NT2/D1 (cell line): ENCODE data around the gene ARHGAP42.
A peak's percentile ranks its signal among the peaks of the same experiment; 100 is the strongest.

Experiments used
- DNase-seq: peaks from one replicate; pipeline ENCODE4 v3.0.0-alpha.2; 2011; ENCODE audit warnings: low read depth, low spot score
- H3K27me3 ChIP-seq: 2 replicates; pipeline ENCODE4 v1.6.0; 2011; ENCODE audit warnings: mild to moderate bottlenecking; ENCODE audit not compliant: insufficient read length, insufficient read depth
- H3K36me3 ChIP-seq: 2 replicates; pipeline ENCODE4 v1.6.1; 2011; ENCODE audit warnings: mild to moderate bottlenecking, low read length, mixed read lengths; ENCODE audit not compliant: insufficient read depth, insufficient read length
- H3K4me1 ChIP-seq: 2 replicates; pipeline ENCODE4 v1.5.1; 2011; ENCODE audit not compliant: insufficient read depth, insufficient read length
- H3K4me3 ChIP-seq: 2 replicates; pipeline ENCODE4 v1.5.1; 2011; ENCODE audit warnings: low read depth; ENCODE audit not compliant: insufficient read length
- H3K9ac ChIP-seq: 2 replicates; pipeline ENCODE4 v1.6.0; 2011; ENCODE audit warnings: low read depth; ENCODE audit not compliant: insufficient read length
- H3K9me3 ChIP-seq: 2 replicates; pipeline ENCODE4 v1.5.1; 2011; ENCODE audit warnings: mild to moderate bottlenecking, low read length; ENCODE audit not compliant: insufficient read depth
- SUZ12 ChIP-seq: IDR thresholded peaks from 2 replicates; pipeline ENCODE4 v1.6.1; 2011; ENCODE audit not compliant: insufficient read length, insufficient read depth; ENCODE audit errors: extremely low read depth
- YY1 ChIP-seq: IDR thresholded peaks from 2 replicates; pipeline ENCODE4 v1.6.1; 2011; ENCODE audit not compliant: insufficient read length, insufficient read depth
- ZNF274 ChIP-seq: IDR thresholded peaks from 2 replicates; pipeline ENCODE4 v1.6.1; 2011; ENCODE audit warnings: mild to moderate bottlenecking, low read depth, low read length

Gene ARHGAP42

DNA sequence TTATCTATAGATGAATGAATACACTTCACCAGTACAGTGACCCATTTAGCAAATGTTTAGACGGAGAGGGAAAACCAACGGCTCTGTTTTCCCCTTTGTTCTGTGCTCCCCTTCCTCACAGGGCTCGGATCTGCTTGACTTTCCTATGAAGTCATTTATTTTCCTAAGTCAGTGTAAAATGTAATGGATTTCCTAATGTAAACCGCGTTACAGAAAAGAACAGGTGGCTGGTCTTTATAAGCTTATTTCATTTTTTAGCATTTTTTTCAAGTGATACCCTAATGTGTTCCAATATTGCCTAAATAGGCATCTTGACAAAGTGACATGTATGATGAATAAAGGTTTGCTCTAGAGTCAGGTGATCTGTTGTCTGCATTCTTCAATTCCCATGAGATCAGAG, 235.0 kb downstream of the ARHGAP42 start:
- Histone ChIP-seq H3K9ac (no peak overlapping the region), H3K36me3 (no peaks in the 10 kb centered on the region), H3K27me3 (no peaks in the 10 kb centered on the region), H3K4me1 (no peaks in the 10 kb centered on the region), H3K9me3 (no peaks in the 10 kb centered on the region), H3K4me3 (no peak overlapping the region)
- DNase-seq, result no peak
- TF ChIP-seq ZNF274 (no peak), SUZ12 (no peak), YY1 (no peak)

DNA sequence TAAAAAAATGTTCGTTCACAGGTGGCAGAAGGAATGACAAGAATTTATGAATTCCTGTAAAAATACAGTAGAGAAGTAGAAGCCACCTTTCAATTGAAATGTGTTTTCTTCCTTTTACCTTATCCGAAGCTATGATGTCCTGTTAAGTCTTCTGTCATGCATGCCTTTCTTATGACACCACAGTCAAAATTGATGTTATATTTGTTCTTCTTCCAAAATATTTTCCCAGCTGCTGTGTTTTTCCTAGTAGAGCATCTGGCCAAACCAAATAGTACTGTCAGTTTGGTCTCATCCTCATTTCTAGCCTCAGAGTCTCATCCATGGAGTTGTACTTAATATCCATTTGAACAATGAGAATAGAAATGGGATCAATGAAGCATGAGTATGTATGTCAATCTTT, 236.5 kb downstream of the ARHGAP42 start:
- TF ChIP-seq ZNF274, result no peak
- DNase-seq, result no peak
- Histone ChIP-seq H3K4me1 (no peaks in the 10 kb centered on the region), H3K9ac (no peak overlapping the region), H3K9me3 (no peaks in the 10 kb centered on the region), H3K36me3 (no peaks in the 10 kb centered on the region), H3K27me3 (no peaks in the 10 kb centered on the region), H3K4me3 (no peak overlapping the region)

DNA sequence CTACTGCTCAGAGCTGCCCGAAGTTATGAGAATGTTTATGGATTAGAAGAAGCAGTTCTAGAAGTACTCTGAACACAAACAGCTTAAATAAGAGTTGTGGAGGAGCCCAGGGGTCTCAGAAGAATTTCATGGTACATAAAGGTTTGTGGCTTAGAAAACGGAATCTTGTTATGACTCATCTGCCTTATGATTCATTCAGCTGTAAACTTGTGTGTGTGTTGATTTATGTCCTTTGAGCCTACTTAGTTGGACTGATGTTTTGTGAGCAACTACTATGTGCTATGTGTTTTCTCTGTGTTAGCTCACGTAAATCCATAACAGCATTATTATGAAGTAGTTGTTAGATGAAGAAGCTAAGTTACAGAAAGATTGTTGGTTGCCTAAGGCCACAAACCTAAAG, 238.8 kb downstream of the ARHGAP42 start:
- H3K9me3 ChIP-seq, result no peaks in the 10 kb centered on the region
- DNase-seq, result no peak
- H3K9ac ChIP-seq, result no peak overlapping the region
- no peaks in the 10 kb centered on the region for H3K4me1 ChIP-seq
- H3K4me3 ChIP-seq, result no peak overlapping the region
- no peaks in the 10 kb centered on the region for H3K36me3 ChIP-seq
- no peaks in the 10 kb centered on the region for H3K27me3 ChIP-seq
- TF ChIP-seq SUZ12, result no peak
- no peak for TF ChIP-seq YY1
- TF ChIP-seq ZNF274, result no peak

DNA sequence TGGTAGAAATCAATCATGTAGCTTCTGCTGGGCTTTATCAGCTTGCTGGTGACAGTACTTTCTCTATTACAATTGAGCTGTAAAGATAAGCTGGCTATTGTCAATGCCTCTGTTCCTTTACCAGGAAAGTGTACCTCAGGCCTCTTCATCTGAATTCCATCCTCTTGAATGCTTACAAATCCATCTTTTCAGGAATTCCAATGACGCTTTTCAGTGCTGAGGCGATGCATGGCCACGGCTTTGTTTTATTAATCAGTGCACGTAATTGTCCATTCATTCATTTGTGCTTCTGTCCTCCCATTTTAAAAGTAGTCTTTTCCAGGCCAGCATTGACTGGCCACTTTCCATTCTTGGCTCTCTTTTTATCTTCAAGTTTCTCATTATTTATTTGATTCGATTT, 240.5 kb downstream of the ARHGAP42 start:
- no peaks in the 10 kb centered on the region for H3K9me3 ChIP-seq
- no peak for DNase-seq
- H3K4me1 ChIP-seq, result no peaks in the 10 kb centered on the region
- no peaks in the 10 kb centered on the region for H3K27me3 ChIP-seq
- no peaks in the 10 kb centered on the region for H3K36me3 ChIP-seq
- no peak for TF ChIP-seq YY1
- no peak for TF ChIP-seq SUZ12
- TF ChIP-seq ZNF274, result no peak
- no peak overlapping the region for H3K9ac ChIP-seq
- no peak overlapping the region for H3K4me3 ChIP-seq

DNA sequence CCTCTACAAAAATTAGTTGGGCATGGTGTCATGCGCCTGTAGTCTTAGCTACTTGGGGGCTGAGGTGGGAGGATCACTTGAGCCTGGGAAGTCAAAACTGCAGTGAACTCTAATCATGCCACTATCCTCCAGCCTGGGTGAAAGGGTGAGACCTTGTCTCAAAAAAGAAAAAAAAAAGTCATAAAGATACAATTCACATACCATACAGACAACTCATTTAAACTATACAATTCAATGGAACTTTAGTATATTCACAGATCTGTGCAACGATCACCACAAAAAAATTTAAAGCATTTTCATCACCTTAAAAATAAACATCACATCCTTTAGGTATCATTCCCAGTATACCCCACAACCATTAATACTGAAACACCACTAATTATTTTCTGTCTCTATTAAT, 241.3 kb downstream of the ARHGAP42 start:
- Histone ChIP-seq H3K4me1 (no peaks in the 10 kb centered on the region), H3K36me3 (no peaks in the 10 kb centered on the region), H3K9me3 (no peaks in the 10 kb centered on the region), H3K27me3 (no peaks in the 10 kb centered on the region), H3K9ac (no peak overlapping the region), H3K4me3 (no peak overlapping the region)
- no peak for TF ChIP-seq YY1
- no peak for TF ChIP-seq SUZ12
- TF ChIP-seq ZNF274, result no peak
- no peak for DNase-seq

DNA sequence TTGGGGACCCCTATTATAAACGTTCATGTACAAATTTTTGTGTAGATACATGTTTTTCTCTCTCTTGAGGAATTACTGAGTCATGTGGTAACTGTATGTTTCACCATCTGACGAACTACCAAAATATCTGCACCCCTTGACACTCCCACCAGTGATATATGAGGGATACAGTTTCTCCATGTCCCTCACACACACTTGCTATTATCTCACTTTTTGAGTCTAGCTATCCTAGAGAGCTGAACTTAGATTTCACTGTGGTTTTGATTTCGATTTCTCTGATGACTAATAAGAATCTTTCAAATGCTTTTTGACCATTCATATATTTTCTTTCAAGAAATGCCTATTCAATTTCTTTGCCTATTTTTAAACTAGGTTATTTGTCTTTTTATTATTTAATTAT, 242.3 kb downstream of the ARHGAP42 start:
- DNase-seq, result no peak
- Histone ChIP-seq H3K36me3 (no peaks in the 10 kb centered on the region), H3K9ac (no peak overlapping the region), H3K4me3 (no peak overlapping the region), H3K27me3 (no peaks in the 10 kb centered on the region), H3K9me3 (no peaks in the 10 kb centered on the region), H3K4me1 (no peaks in the 10 kb centered on the region)
- TF ChIP-seq ZNF274 (no peak), YY1 (no peak), SUZ12 (no peak)

DNA sequence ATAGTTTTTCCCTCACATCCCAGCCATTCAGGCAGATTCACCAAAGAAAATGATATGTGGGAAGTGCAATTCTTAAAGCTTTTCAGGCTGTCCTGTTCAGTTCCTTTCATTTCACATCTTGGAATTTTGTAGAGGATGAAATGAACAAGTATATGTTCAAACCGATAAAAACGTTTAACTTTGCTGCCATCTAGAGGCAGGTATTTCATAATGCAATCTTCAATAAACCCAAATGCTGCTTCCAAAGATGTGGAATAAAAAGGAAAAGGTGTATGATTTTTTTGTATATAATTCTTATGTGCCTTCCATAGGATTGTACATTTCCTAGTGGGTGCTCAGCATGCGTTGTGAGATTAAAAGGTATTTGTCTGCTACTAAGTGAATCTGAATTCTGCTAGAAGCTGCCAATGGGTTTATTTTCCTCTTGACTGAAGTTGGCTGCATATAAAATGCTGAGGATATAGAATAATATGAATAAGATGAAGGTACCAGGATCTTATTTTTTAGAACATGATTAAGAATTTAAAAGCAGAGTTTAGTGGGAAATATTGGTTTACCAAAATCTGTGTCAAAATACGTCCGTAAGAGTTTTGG, 243.2 kb downstream of the ARHGAP42 start:
- Histone ChIP-seq H3K4me3 (no peak overlapping the region), H3K9me3 (no peaks in the 10 kb centered on the region), H3K27me3 (no peaks in the 10 kb centered on the region), H3K36me3 (no peaks in the 10 kb centered on the region), H3K9ac (no peak overlapping the region), H3K4me1 (no peaks in the 10 kb centered on the region)
- no peak for TF ChIP-seq YY1
- no peak for TF ChIP-seq ZNF274
- no peak for TF ChIP-seq SUZ12
- DNase-seq, result peak; percentile 25

DNA sequence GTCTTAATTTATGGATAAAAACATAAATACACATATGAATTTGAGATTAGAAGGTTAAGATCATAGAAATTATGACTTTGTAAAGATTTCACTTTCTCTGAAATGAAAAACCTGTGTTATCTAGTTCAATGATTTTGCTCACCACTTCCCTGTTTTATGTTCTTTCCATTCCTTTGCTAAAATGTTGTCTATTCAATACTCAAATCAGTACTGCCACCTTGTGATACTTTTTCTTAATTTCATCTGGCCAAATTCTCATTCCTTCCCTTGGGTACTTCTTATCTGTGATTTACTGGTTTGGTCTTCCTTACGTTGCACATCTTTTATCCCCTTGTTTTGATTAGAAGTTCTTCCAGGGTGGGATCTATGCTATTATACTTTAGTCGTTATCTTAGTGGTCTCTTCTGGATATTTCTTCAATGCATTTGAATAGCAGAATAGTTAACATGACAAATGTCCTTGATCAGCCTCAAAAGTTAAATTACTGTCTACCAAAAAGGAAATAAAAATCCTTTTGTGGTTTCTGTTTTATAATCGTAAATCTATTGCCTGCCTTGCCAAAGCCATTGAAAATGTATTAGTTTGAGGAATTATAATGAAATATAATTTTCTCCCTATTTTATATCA, 245.5 kb downstream of the ARHGAP42 start:
- Histone ChIP-seq H3K36me3 (peaks cover 10% of the 10 kb centered on the region), H3K4me3 (no peak overlapping the region), H3K9ac (no peak overlapping the region), H3K27me3 (no peaks in the 10 kb centered on the region), H3K4me1 (no peaks in the 10 kb centered on the region), H3K9me3 (no peaks in the 10 kb centered on the region)
- no peak for DNase-seq
- no peak for TF ChIP-seq SUZ12
- TF ChIP-seq ZNF274, result no peak
- TF ChIP-seq YY1, result no peak
